Posterior cingulate gyrus (tissue), 11 donors: ENCODE measurements around the gene PER1.
A peak's percentile ranks its signal among the peaks of the same experiment; 100 is the strongest.

Source experiments
- DNase-seq, 10 donors: peaks; one replicate each; pipeline versions ENCODE4 v3.0.0 to v3.0.0-alpha.2; 2020 to 2021; ENCODE audit warnings: mixed read lengths in 3 of 10
- intact Hi-C: fragments of 100-400 bp; cut with DNase I; formaldehyde crosslinking; loops from one replicate; pipeline ENCODE4 v1.15.1; 2023

Gene PER1

GRCh38 chr17:8144401-8145231 lies 7.6 kb downstream of the PER1 start:
- peak in 3 of 10 donors; percentile 53 to 66 (median 59) for DNase-seq
- intact Hi-C loops: no loop called here

GRCh38 chr17:8143581-8144400 lies 8.4 kb downstream of the PER1 start:
- peak in 2 of 10 donors; percentile 47 to 76 for DNase-seq
- intact Hi-C loops: no loop called here

GRCh38 chr17:8142887-8143580 lies 9.2 kb downstream of the PER1 start:
- intact Hi-C loops: no loop called here
- DNase-seq: peak in 2 of 10 donors; percentile 50 to 62

- DNase-seq: peak in 2 of 10 donors; percentile 45 to 51
- intact Hi-C loops: no loop called here
These were observed 9.9 kb downstream of the PER1 start for GRCh38 chr17:8142158-8142886.

GRCh38 chr17:8141741-8142140 lies 10.5 kb downstream of the PER1 start:
- intact Hi-C loops: no loop called here

GRCh38 chr17:8141045-8141444 lies 11.2 kb downstream of the PER1 start:
- intact Hi-C loops: no loop called here
- peak in 2 of 10 donors; percentile 19 to 42 for DNase-seq

More at GRCh38 chr17:8141741-8142140, 10.5 kb downstream of the PER1 start:
- DNase-seq: peak in 1 of 10 donors; percentile 52

GRCh38 chr17:8140065-8141029 lies 11.9 kb downstream of the PER1 start:
- peak in 3 of 10 donors; percentile 26 to 85 (median 67) for DNase-seq
- intact Hi-C loops: no loop called here

- peak; percentile 85 to 99 (median 92) for DNase-seq
- intact Hi-C loops: loop anchor here (1.0 to 2.0 kb wide), 2 partner anchors 14 to 17 kb away; partner anchors contain the start of gene HES7
These were observed 13.4 kb downstream of the PER1 start for GRCh38 chr17:8138672-8139371.

GRCh38 chr17:8138374-8138671 lies 13.9 kb downstream of the PER1 start:
- intact Hi-C loops: loop anchor here (1.0 to 2.0 kb wide), 2 partner anchors 14 to 18 kb away; partner anchors contain the start of gene HES7
- no peak for DNase-seq

- intact Hi-C loops: loop anchor here (1.0 to 2.0 kb wide), 2 partner anchors 13 to 18 kb away; partner anchors contain the start of gene HES7
These were observed 14.4 kb downstream of the PER1 start for GRCh38 chr17:8137645-8138373.

GRCh38 chr17:8133941-8134340 lies 18.3 kb downstream of the PER1 start:
- intact Hi-C loops: no loop called here
- peak in 1 of 10 donors; percentile 22 for DNase-seq

More at GRCh38 chr17:8137645-8138373, 14.4 kb downstream of the PER1 start:
- peak in 3 of 10 donors; percentile 12 to 44 (median 24) for DNase-seq

- DNase-seq: peak in 2 of 10 donors; percentile 28 to 37
- intact Hi-C loops: no loop called here
These were observed 18.8 kb downstream of the PER1 start for GRCh38 chr17:8133399-8133798.

- DNase-seq: no peak
- intact Hi-C loops: no loop called here
These were observed 20.3 kb downstream of the PER1 start for GRCh38 chr17:8131844-8132441.

GRCh38 chr17:8128125-8128784 lies 23.9 kb downstream of the PER1 start:
- intact Hi-C loops: loop anchor here (10.0 kb wide), 1 partner anchor 247 kb away; the partner anchor contains the start of gene KRABD2
- peak in 1 of 10 donors; percentile 44 for DNase-seq

GRCh38 chr17:8126491-8127066 lies 25.6 kb downstream of the PER1 start:
- intact Hi-C loops: loop anchor here (10.0 kb wide), 1 partner anchor 248 kb away; the partner anchor contains the start of gene KRABD2
- DNase-seq: peak in 4 of 10 donors; percentile 36 to 89 (median 70)
